NCI-H510A treated with DMSO at 0.1 percent for 48 hours (cell line): ENCODE data around the gene DGKI.

Source experiments
- DNase-seq: peaks from one replicate; lab custom pipeline; 2025; lab: John Stamatoyannopoulos, UW

The DGKI gene

GRCh38 chr7:137531671-137532070, 315.1 kb downstream of the DGKI start:
- DNase-seq, result no peak

DNA sequence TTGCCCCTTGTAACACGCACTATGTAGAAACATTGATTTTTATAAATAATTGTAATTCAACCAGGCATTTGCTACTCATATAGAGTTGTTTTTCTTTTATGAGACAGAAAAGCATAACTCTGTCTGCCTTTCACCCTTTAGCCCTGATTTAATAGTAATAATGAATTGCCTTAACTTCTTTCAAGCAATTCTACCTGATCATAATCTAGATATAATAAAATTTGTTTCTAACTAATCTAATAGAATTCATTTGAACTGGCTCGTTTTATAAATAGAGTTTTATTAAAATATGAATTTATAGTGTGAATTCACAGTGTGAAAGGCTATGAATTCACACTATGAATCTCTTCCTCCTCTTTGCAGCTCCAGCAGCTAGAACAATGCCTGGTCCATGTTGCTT, 319.1 kb downstream of the DGKI start:
- no peak for DNase-seq

GRCh38 chr7:137523171-137523570, 323.6 kb downstream of the DGKI start:
- DNase-seq, result no peak

DNA sequence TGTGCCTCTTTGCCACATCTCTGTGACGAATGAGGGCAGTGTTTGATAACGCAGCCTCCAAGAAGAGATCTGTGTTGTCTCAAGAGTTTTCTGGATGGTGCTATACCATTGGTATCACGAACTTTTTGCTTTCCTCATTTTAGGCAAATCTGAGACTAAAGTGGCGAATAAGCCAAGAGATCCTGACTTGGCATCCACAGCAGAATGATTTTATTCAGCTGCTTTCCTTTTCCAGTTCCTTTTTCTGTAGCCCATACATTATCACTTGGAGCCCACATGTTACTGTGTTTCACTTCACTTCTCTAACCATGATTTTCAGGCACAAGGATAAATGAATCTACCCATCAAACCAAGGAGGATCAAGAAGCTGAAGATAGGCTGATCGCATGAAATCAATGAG, 325.3 kb downstream of the DGKI start:
- DNase-seq, result no peak

GRCh38 chr7:137519947-137520346, 326.8 kb downstream of the DGKI start:
- DNase-seq, result no peak

GRCh38 chr7:137519181-137519691, 327.5 kb downstream of the DGKI start:
- DNase-seq, result no peak

- DNase-seq, result no peak
Measured at GRCh38 chr7:137513091-137513490, 333.7 kb downstream of the DGKI start.

DNA sequence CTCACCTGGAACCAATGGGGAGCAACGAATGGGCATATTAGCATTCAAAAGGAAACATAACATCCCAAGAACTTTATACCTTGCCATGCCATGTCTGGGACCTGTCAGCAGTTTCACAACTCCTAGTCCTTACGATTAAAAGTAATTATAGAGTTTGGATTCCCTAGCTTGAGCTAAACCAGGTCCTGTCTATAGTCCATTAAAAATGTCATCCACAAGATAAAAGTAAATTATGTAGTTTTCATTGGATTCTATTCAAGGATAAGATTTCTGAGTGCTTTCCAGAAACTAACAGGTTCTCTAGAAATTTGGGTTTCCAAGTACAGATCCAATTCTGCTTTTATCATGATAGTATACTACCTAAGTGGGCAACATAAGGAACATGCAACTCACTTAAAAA, 339.7 kb downstream of the DGKI start:
- no peak for DNase-seq

GRCh38 chr7:137506031-137506430, 340.7 kb downstream of the DGKI start:
- no peak for DNase-seq

GRCh38 chr7:137501562-137501961, 345.2 kb downstream of the DGKI start:
- no peak for DNase-seq

DNA sequence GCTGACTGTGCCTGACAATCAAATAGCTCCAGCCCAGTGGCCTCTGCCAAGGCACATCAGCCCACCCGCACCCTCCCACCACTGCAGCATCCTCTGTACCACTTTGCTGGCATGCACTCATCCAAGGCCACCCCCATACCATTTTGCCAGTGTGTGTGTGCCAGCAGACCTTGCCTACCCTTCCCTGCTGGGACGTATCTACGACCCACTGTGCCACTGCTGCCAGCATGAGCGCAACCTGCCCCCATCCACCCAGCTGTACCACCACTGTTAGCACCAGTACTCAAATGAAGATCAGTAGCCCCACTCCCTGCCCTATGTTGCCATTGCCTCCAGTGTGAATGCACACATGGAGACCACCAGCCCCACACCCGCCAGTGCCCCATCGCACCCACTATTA, 353.9 kb downstream of the DGKI start:
- DNase-seq, result no peak

- DNase-seq, result no peak
Measured at GRCh38 chr7:137489880-137490279, 356.9 kb downstream of the DGKI start.

- DNase-seq, result no peak
Measured at GRCh38 chr7:137488038-137488437, 358.7 kb downstream of the DGKI start.

- DNase-seq, result no peak
Measured at GRCh38 chr7:137485818-137486217, 361.0 kb downstream of the DGKI start.

GRCh38 chr7:137484326-137484725, 362.4 kb downstream of the DGKI start:
- DNase-seq, result no peak

DNA sequence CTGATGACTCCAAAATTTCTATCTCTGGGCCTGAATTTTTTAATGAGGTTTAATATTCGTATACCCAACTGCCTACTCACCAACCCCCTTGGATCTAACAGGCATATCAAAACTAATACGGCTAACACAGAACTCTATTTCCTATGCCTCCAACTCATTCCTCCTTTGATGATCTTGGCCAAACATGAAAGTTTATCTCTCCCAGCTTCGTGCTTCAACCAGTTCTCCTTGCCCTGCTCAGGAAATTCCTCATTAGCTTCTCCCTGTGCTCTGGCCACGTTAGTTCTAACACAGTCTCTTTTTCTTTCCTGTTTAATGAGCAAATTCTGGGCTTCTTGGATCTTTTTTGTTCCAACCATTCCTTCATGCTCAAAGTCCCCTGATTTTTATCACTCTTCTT, 364.3 kb downstream of the DGKI start:
- DNase-seq, result no peak

- DNase-seq, result no peak
Measured at GRCh38 chr7:137480824-137481365, 365.9 kb downstream of the DGKI start.

- DNase-seq, result no peak
Measured at GRCh38 chr7:137480401-137480800, 366.4 kb downstream of the DGKI start.

GRCh38 chr7:137476937-137477336, 369.8 kb downstream of the DGKI start:
- DNase-seq, result no peak

GRCh38 chr7:137475966-137476365, 370.8 kb downstream of the DGKI start:
- DNase-seq, result no peak

- no peak for DNase-seq
Measured at GRCh38 chr7:137474540-137475026, 372.2 kb downstream of the DGKI start.

- DNase-seq, result no peak
Measured at GRCh38 chr7:137471128-137471527, 375.6 kb downstream of the DGKI start.

- DNase-seq, result no peak
Measured at GRCh38 chr7:137469858-137470257, 376.9 kb downstream of the DGKI start.

GRCh38 chr7:137469191-137469811, 377.5 kb downstream of the DGKI start:
- DNase-seq, result no peak
